HG02678 (cell line): ENCODE results near the gene POU2F3.
A peak's percentile ranks its signal among the peaks of the same experiment; 100 is the strongest.

Experiments
- ATAC-seq: cut with Tn5 transposase; IDR thresholded peaks from one replicate; pipeline ENCODE4 v1.9.1; 2021; ENCODE audit warnings: mild to moderate bottlenecking, moderate library complexity; ENCODE audit not compliant: unreplicated experiment

POU2F3 gene

GRCh38 chr11:120224972-120225909 lies 14.7 kb upstream of the POU2F3 start:
- no peak for ATAC-seq

- no peak for ATAC-seq
These were observed 13.7 kb upstream of the POU2F3 start for GRCh38 chr11:120226242-120226641.

- ATAC-seq, result no peak
These were observed 13.2 kb upstream of the POU2F3 start for GRCh38 chr11:120226714-120227113.

GRCh38 chr11:120227228-120227852 lies 12.6 kb upstream of the POU2F3 start:
- no peak for ATAC-seq

GRCh38 chr11:120228794-120229384 lies 11.1 kb upstream of the POU2F3 start:
- ATAC-seq, result no peak

GRCh38 chr11:120229451-120230424 lies 10.2 kb upstream of the POU2F3 start:
- ATAC-seq, result no peak

GRCh38 chr11:120230433-120231071 lies 9.4 kb upstream of the POU2F3 start:
- no peak for ATAC-seq

GRCh38 chr11:120231963-120232362 lies 8.0 kb upstream of the POU2F3 start:
- no peak for ATAC-seq

- no peak for ATAC-seq
These were observed 6.6 kb upstream of the POU2F3 start for GRCh38 chr11:120233207-120233803.

GRCh38 chr11:120235024-120235628 lies 4.8 kb upstream of the POU2F3 start:
- peak; percentile 54 for ATAC-seq

- ATAC-seq, result no peak
These were observed 3.5 kb upstream of the POU2F3 start for GRCh38 chr11:120236169-120237107.

GRCh38 chr11:120238968-120239620 lies 846 bp upstream of the POU2F3 start:
- ATAC-seq, result no peak

GRCh38 chr11:120240866-120241265 lies 926 bp downstream of the POU2F3 start:
- no peak for ATAC-seq

- no peak for ATAC-seq
These were observed 1.3 kb downstream of the POU2F3 start for GRCh38 chr11:120241277-120241676.

GRCh38 chr11:120243221-120243620 lies 3.3 kb downstream of the POU2F3 start:
- ATAC-seq, result no peak

GRCh38 chr11:120244476-120245365 lies 4.8 kb downstream of the POU2F3 start:
- ATAC-seq, result no peak

GRCh38 chr11:120245434-120245833 lies 5.5 kb downstream of the POU2F3 start:
- ATAC-seq, result no peak
